GM18517 (cell line): ENCODE data around the gene COL12A1.

Source experiments
- ATAC-seq: cut with Tn5 transposase; IDR thresholded peaks from one replicate; pipeline ENCODE4 v1.9.1; 2021; ENCODE audit warnings: mild to moderate bottlenecking, moderate library complexity; ENCODE audit not compliant: unreplicated experiment

The COL12A1 gene

DNA sequence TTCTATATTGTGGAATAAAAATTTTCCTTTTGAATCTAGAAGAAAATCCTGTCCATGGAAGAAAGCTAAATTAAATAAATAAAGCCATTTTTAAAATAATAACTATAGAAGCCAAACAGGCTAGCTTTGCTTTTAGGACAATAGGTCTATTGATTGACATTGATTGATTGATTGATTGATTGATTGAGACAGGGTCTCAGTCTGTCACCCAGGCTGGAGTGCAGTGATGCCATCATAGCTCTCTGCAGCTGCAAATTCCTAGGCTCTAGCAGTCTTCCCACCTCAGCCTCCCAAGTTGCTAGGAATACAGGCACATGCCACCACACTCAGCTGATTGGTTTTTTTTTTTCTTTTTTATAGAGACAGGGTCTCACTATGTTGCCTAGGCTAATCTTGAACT is 97.9 kb downstream of the COL12A1 start:
- no peak for ATAC-seq

DNA sequence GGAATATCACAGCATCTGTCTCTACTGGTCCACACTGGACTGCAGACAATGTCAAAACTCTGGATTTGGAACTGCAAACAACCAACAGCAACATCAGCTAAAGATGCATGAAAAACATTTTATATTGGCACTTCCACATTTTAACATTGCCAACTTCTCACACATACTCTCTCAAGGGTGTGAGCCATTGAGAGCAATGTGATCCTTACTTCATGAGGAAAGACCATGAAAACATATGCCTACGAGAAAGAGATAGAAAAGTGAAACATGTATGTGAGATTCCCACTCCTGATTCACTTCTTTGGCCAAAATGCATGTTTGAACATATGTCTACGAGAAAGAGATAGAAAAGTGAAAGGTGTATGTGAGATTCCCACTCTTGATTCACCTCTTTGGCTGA is 99.4 kb downstream of the COL12A1 start:
- ATAC-seq, result no peak

DNA sequence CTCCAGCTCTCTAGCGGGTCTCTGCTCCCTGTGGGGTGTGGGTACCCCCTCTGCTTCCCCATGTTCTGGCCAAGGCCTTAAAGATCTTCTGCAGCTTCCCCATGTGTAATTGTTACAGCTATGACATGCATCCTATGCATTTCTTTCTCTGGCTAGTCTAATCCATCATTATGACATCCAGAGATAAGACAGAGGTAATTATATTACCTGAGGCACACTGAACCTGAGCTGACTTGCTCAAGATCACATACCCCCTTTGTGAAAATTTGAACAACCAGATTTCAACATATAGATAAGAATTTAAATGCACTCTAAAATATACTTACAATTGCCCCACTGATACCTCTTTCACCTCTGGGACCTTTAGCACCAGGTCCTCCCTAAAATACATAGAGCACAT is 102.4 kb downstream of the COL12A1 start:
- ATAC-seq, result no peak

DNA sequence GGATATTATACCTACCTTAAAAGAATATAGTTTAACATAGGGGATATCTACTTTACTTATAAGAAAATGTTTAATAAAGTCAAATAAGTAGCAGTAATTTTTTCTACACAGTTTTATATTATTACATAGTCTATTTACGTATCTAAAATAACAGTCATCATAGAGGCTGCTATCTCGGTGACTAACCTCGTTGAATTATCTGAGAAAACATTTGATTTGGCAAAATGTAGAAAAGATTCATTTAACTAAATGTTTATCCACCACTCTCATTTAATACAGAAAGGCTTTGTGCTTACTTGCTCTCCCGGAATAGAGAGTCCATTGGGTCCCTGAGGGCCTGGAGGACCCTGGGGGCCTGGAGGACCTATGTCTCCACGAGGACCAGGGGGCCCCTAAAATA is 103.6 kb downstream of the COL12A1 start:
- ATAC-seq, result no peak

DNA sequence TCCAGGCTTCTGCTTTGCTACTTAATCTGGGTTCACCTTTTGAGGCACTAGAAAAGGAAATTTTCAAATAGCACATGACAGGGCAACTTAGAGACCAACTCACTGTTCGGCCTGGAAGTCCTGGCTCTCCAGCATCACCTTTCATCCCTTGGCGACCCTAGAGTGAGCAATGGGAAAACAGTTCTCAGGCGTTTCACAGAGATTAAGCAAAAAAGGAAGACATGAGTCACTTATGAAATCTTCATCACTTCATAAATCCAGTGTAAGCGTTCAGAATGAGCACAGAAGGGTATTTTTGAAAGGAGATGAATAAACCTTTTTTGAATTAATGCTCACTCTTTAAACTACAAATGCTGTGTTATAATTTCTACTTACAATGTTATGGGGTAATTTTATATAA is 104.0 kb downstream of the COL12A1 start:
- ATAC-seq, result no peak

DNA sequence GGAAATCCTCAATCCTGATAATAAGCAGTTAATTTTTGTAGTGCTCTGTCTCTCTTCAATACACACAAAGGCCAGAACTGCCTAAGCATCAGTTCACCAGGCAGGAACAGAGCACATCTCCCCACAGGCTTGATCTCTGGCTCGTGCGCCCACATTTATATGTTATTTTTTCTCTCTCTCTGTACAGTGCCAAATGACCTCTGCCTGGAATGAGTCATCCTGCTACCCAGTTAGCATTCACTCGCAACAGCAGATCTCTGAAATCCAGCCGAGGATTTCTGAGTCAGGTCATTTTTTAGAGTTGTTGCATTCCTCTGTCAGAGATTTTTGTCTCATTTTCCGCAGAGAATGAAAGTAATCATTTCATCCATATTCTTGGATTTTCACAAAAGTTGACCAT is 107.1 kb downstream of the COL12A1 start:
- no peak for ATAC-seq

DNA sequence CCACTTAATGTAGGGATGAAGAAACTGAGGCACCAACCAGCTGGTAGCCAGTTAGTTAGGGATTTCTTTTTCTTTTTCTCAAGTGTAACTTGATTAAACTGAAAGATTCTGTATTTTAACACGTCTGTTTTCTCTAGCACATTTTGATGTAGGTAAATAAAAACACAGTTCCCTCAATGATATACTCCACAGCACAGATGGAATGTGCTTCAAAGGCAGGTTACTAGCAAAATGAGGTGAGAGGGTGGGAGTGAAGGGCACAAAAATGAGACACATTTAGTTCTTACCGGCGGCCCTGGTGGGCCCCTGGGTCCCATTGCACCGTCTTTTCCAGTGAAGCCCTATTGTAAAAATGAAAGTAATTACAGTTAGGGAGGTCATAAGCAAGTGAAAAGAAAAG is 108.9 kb downstream of the COL12A1 start:
- ATAC-seq, result no peak

DNA sequence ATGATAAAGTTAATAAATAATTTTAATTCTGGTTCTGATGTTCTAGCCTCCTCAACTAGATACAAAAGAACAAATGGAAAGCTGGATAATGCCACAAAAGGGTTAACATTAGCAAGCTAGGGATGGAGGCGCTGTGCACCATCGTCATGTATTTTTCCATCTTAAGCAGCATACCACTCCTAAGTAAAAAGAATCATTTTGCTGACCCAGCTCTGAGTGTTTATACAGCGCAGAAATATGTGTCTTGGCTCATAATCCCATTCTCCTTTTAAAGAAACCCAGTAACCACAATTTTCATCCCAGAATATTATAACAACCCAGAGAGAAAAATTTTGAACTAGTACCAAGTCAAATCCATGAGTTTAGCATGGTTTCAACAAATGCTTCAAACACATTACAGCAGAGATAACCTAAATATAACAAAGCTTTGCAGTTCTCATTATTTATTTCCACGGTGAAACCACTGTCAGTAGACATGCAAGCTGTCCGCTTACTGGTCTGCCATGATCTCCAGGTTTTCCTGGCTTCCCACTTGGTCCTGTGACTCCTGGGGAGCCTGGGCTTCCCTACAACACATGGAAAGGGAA is 111.1 kb downstream of the COL12A1 start:
- no peak for ATAC-seq

DNA sequence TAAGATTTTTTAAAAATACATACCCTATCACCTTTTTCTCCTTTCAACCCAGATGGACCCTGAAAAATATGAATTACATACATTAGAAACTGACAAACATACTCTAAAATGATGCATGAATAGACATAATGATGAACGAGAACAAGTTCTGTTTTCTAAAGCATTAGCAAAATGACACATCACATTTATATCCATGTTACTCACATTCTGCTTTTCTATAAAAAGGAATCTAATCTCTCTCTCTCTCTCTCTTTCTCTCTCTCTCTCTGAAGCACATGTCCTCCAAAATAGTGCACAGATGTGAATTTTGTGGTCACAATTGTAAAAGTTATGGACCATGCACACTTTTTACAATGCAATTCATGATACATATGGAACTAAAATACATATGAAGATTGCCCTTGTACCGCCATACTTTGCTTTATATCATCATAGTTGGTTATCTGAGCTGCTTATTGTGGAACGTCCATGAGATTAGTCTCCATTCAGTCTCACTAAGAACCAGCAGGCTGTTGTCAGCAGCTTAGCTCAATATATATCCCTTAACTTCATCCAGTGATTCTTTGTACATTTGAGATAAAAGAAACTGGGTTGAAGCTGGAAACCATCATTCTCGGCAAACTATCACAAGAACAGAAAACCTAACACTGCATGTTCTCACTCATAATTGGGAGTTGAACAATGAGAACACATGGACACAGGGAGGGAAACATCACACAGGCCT is 114.2 kb downstream of the COL12A1 start:
- ATAC-seq, result no peak

DNA sequence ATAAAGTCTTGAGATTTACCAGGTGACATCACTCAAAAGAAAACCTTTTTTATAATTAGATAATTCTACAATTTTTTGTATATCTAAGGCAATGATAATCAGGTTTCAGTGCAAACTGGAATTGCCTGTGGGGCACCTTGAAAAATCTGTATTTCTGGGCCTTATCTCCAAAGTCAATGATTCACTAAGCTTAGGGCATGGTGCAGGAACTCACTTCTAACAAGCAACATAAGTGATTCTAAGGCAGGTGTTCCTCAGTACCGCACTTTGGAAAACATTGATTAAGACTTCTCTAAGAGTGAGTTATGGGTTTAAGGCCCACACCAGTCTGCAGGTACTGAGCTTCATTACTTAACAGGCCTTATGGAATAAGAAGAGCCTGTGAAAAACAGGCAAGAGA is 115.3 kb downstream of the COL12A1 start:
- no peak for ATAC-seq

DNA sequence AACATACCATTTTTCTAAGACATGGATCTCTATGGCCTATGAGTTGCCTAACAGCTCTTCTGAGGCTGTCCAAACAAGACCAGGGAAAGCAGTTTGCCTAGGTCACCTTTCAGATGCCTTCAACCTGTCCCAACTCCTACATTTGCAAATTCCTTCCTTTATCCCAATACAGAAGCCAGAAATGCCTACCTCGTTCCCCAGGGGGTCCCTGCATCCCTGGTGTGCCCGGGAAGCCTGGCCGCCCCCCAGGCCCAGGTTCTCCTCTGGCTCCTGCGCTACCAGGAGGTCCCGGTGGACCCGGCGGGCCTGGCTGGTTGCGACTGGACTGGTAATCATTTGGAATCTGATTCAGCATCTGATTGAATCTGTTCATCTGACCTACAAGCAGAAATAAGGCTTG is 115.9 kb downstream of the COL12A1 start:
- ATAC-seq, result no peak

DNA sequence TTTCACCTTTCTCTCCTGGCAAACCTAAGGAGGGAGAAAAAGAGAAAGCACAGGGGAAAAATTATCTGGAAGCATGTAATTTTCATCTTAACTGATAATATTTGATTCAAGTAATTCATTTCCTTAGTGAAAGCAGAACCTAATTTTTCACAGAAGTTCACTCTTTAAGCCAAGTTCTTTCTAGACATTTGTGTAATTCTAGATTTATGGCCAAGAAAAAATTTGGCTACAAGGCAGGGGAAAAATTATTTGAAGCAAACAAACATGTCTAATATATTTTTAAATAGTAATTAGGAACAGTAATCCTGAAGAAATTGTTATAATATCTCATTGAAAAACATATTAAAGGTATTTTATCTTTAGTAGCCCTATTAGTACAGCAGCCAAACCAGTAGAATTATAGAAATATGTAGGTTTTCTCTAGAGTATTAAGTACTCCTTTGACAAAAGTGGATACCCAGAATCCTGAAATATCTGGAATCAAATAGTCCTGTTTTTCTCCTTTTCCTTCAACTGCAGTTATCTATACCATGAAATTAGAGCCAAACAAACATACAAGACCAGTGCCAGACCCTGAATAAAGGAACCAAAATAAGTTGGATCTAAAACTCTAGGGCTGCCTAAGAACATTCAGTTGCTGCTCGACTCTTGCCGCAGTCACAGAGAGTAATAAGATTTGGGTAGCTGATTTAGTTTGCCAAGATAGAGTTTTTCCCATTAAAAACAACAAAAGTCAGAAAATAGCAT is 116.5 kb downstream of the COL12A1 start:
- no peak for ATAC-seq

DNA sequence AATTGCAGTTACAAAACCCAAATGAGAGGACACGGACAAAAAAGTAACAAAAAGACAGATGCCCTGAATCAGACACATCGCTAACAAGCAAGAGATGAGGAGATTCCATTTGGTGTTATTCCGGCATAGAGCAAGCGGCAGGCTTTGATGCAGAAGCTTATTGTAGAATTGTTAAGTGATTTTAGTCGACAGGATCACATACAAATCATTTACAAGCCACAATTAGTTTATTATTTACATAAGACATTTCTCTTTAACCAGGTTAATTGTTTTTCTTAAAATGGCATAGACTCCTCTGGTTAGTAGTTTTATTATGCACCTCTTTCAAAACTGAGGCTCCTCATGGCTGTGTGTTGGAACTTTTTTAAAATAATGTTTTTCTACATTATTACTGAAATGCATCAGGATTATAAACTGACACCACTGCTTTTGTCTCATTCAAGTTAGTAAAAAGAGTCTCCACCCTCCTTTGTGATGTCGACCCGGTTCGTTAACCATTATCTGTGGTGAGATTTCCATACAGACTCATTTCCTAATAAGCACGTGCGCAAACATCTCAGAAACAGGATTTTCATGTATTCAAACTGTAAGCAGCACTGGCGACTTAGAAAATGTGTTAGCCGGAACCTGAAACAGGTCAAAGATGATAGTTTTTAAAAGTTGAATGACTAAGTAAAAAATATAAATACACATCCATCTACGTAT is 119.8 kb downstream of the COL12A1 start:
- ATAC-seq, result no peak

DNA sequence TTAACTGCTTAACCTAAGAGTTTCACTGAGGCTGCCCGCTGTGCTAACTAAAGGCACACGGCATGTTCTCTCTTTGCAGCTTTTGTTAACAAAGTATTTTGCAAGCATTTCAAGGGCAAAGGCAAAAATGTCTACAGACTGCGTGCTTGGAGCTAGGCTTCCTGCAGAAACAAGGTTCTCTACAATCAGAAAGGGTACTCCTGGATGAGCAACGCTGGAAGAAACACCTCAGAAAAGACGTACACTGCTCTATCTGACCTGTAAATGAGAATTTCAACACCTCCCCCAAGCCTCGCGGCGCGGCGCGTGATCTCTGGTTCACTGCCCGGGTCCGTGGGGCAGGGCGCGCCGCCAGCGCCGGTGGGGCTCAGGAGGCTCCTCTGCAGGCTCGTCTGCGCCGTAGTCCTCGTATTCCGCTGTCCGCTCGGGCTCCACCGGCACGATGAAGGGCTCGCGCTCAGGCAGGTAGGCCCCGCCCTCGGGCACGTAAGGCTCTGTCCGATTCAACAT is 120.9 kb downstream of the COL12A1 start:
- no peak for ATAC-seq

DNA sequence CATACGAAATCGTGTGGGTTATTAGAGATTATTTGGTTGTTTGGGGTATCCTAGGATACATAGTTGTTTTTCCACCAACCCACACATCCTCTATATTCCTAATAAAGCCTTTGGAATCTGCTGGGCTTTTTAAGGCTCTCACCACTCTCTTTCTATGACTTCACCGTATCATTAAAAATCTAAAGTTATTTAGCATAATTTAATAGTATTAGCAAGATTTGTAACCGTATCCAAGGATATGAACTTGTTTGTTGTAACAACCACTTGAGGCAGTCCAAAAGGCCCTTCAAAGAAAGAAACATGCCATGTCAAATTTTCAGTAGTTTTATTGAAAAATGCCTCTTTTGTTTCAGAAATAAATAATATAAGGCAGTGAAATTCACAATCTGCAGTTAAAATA is 121.8 kb downstream of the COL12A1 start:
- ATAC-seq, result no peak

DNA sequence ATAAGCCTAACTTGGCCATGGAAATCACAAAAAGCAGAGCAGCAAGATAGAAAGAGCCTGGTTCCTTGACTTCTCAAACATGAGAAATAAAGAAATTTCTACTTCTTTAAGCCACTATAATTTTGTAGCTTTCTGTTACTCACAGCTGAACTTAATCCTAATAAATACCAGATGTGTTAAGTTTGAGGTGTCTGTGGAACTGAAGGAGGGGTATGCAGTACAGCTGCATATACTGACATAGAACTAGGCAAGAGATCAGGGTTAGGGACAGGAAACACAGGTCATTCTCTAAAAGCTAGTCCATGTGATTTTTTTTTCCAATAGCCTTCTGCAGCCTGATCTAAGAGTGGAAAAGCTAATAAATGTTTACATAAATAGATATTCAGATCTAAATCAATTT is 123.9 kb downstream of the COL12A1 start:
- no peak for ATAC-seq

DNA sequence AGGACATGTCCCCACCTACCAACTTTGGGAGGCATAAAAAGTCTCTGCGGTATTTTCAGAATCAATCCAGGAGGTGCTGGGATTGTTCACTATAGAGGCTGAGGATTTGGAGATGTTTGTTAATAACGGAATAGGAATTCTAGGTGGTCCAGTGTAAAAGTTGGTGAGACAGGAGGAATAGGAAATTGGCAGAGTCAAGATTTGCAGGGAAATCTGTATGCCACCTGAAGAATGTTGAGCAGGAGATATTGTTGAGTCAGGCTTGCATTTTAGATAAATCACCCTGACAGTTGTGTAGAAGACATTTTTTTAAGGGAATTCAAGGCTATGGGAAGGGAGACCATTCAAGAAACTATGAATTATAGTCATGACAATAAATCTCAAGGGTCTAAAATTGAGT is 124.8 kb downstream of the COL12A1 start:
- no peak for ATAC-seq

DNA sequence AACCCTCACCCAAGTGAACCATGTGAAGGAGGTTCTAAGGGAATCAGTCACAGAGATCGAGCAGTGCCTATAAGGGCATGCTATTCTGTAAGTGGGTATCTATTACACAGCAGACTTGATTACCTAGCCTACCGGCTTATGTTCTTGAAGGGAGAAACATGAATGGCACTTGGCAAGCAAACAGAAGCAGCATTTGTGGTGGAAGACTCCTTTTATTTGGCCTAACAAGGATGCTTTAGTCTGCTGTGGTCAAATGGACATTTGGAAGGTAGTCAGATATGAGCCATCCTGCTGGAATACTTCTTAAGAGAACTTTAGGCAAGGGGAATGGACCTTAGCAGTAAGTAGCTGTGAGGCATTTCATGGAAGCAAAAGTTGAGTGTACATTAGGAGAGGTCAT is 126.3 kb downstream of the COL12A1 start:
- no peak for ATAC-seq

DNA sequence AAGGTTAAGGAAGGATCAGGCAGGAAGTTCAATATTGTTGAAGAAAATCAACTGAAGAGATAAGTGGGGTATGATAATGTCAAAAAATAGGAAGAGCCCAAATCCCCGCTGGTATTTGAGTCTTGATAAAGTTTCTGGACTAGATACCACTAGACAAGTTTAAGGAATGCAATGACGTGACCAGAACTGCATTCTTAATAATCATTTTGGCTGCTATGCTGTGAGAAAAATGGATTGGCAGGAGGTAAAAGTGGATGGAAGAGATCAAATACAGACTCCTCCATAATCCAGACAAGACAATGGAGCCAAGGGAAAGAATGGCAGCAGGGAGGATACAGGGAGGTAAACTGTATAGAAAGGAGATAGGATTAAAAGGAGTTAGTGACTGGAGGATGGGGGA is 128.2 kb downstream of the COL12A1 start:
- no peak for ATAC-seq

DNA sequence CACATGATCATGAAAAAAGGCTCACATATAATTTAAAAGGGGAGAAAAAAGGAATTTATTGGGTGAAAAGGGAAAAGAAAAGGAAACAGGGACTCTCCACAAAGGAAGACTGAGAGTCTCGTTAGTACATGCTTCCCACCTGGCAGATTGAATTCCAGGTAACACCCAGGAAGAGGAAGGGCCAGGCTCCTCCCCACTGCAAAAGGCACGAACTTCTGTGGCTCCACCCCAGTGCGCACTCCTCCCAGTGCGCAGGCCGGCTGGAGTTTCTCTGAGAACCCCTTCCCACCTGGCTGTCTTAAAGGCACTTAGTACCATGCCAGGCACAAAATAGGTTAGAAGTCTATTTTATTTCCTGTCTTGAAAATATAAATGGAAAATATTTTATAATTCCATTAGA is 129.8 kb downstream of the COL12A1 start:
- no peak for ATAC-seq

DNA sequence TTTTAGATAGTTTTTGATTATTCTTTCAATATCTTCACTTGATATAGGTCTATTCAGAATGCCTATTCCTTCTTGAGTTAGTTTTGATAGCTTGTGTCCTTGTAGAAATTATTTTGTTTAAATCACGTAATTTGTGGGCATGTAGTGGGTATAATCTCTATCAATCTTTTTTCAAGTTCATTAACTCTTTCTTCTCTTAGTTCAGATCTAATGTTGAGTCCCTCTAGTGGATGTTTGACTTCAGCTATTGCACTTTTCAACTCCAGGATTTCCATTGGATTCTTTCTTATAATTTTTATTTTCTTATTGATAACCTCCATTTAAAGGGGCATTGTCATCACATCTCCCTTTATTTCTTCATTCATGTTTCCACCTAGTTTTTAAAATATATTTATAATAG is 135.6 kb downstream of the COL12A1 start:
- ATAC-seq, result no peak

DNA sequence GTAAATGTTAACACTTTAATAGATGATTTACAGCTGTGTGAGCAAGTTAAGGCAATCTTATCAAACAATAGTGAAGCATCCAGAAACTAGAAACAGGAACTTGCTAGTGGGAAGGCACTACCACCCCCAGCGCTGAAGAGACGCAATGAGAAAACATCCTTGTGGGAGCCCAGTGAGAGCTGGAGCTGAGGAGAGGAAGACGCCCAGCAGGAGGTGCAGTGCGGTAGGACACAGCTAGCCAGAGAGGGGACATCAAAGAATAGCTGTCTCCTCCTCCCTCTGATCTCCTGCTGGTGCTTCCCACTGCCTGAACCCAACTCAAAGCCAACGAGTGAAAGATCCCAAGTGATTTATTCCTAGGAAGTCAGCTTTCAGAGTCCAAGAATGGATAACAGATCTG is 140.3 kb downstream of the COL12A1 start:
- ATAC-seq, result no peak
